ENCODE results near the gene RPRD2.
"Not testable (repeated sequence)": the region's sequence is repeated elsewhere in the genome, so short reads cannot be mapped to it uniquely, and the experiment has no call there.

The RPRD2 gene

DNA sequence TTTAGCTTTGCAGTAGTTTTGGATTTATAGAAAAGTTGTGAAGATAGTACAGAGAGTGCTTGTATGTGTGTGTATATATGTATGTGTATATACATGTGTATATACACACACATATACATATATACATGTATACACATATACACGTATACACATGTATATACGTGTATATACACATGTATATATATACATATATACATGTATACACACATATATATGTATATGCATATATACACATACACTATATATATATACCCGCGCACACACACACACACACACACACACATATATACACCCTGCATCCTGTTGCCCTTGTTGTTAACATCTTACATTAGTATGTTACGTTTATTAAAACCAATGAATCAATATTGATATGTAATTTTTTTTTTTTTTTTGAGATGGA is 24.3 kb downstream of the RPRD2 start:
- TF ChIP-seq, protein P1, sequence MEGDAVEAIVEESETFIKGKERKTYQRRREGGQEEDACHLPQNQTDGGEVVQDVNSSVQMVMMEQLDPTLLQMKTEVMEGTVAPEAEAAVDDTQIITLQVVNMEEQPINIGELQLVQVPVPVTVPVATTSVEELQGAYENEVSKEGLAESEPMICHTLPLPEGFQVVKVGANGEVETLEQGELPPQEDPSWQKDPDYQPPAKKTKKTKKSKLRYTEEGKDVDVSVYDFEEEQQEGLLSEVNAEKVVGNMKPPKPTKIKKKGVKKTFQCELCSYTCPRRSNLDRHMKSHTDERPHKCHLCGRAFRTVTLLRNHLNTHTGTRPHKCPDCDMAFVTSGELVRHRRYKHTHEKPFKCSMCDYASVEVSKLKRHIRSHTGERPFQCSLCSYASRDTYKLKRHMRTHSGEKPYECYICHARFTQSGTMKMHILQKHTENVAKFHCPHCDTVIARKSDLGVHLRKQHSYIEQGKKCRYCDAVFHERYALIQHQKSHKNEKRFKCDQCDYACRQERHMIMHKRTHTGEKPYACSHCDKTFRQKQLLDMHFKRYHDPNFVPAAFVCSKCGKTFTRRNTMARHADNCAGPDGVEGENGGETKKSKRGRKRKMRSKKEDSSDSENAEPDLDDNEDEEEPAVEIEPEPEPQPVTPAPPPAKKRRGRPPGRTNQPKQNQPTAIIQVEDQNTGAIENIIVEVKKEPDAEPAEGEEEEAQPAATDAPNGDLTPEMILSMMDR (conservative IDR thresholded peaks at IDR 0.05; ENCODE audit: low read depth): no peak
- H3K27ac ChIP-seq: no peak overlapping the region
- DNase-seq (ENCODE audit: low spot score): no peak
- CTCF ChIA-PET: no interaction called here
- POLR2A ChIA-PET (ENCODE audit: low non-redundant PET): no interaction called here

DNA sequence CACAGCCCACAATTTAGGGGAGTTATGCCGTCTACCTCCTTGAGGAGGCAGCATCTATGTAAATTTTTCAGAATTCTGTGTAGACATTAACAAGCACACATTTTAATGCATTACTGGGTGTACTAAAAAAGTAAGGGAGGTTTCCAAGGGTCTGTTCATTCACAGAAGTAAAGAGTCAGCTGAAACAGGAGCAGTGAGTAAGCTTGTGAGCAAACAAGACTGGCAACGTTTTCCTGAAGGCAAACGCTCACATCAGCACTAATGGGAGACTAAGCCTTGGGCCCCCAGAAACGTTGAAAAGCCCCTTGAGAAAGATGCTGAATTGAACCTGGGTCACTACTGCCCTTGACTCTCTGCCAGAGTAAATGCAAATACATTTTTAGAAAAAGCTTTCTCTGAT is 25.7 kb downstream of the RPRD2 start:
- CTCF ChIA-PET: interaction anchor here (0.7 kb wide), 1 partner anchor 34 kb away, joined by 5 read pairs; no protein-coding TSS in a partner anchor
- TF ChIP-seq, protein P1 (conservative IDR thresholded peaks at IDR 0.05; ENCODE audit: low read depth): no peak
- POLR2A ChIA-PET (ENCODE audit: low non-redundant PET): no interaction called here
- no peak overlapping the region for H3K27ac ChIP-seq
- DNase-seq (ENCODE audit: low spot score): no peak

DNA sequence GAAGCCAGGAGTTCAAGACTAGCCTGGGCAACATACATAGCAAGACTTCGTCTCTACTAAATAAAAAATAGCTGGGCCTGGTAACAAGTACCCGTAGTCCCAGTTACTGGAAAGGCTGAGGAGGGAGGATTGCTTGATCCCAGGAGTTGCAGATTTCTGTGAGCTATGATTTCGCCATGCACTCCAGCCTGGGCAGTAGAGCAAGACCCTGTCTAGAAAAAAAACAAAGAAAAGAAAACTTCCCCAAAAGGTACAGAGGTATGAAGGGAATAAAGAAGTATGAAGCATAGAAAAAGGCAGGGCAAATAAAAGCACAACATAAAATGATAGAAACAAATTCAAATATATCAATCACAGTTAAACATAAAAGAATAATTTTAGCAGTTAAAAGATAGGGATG is 28.7 kb downstream of the RPRD2 start:
- no peak for DNase-seq (ENCODE audit: low spot score)
- TF ChIP-seq, protein P1 (conservative IDR thresholded peaks at IDR 0.05; ENCODE audit: low read depth): no peak
- no peak overlapping the region for H3K27ac ChIP-seq
- CTCF ChIA-PET: no interaction called here
- POLR2A ChIA-PET (ENCODE audit: low non-redundant PET): no interaction called here

DNA sequence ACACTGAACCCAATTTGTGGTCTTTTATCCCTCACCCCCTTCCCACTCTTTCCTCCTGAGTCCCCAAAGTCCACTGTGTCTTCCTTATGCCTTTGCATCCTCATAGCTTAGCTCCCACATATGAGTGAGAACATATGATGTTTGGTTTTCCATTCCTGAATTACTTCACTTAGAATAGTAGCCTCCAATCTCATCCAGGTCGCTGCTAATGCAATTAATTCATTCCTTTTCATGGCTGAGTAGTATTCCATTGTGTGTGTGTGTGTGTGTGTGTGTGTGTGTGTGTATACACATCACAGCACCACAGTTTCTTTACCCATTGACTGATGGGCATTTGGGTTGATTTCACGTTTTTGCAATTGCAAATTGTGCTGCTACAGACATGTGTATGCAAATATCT is 31.2 kb downstream of the RPRD2 start:
- POLR2A ChIA-PET (ENCODE audit: low non-redundant PET): not testable (repeated sequence)

DNA sequence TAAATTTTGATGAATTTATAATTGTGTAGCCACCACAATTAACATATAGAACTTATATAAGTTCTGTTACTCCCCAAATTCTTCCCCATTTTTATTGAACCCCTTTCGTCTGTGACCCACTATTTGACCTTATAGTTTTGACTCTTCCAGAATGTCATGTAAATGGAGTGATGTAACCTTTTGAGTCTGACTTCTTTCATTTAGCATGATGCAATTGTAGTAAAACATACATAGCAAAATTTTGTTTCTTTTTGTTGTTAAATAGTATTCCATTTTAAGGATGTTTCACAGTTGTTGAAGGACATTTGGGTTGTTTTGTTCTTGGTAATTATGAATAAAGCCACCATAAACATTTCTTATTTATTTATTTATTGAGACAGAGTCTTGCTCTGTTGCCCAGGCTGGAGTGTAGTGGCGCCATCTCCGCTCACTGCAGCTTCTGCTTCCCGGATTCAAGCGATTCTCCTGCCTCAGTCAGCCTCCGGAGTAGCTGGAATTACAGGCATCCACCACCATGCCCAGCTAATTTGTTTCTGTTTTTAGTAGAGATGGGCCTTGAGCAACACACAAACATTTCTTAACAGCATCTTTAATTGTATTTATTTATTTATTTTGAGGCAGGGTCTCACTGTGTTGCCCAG is 33.6 kb downstream of the RPRD2 start:
- TF ChIP-seq, protein P1 (conservative IDR thresholded peaks at IDR 0.05; ENCODE audit: low read depth): no peak
- no peak overlapping the region for H3K27ac ChIP-seq
- DNase-seq (ENCODE audit: low spot score): no peak
- ChIA-PET POLR2A (ENCODE audit: low non-redundant PET) (no interaction called here), CTCF (no interaction called here)

More for the DNA sequence above, 31.2 kb downstream of the RPRD2 start:
- H3K27ac ChIP-seq; DNase-seq (ENCODE audit: low spot score); CTCF ChIA-PET: not testable (repeated sequence)

DNA sequence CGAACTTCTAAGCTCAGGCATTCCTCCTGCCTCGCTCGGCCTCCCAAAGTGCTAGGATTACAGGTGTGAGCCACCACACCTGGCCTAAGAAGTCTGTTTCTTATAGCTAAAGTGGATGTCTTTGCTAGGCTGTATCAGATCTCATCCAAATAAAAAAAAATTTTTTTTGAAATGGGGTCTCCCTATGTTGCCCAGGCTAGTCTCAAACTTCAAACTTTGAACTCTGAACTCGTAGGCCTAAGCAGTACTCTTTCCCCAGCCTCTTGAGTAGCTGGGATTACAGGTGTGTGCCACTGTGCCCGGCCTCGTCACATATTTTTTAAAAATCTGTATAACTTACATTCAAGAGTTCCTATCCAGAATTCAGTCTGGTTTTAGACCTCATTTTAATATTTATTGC is 40.5 kb downstream of the RPRD2 start:
- POLR2A ChIA-PET (ENCODE audit: low non-redundant PET): no interaction called here
- CTCF ChIA-PET: interaction anchor here (0.6 to 1.0 kb wide), 2 partner anchors 27 to 34 kb away, joined by 3 read pairs; no protein-coding TSS in a partner anchor
- no peak overlapping the region for H3K27ac ChIP-seq
- DNase-seq (ENCODE audit: low spot score): no peak
- TF ChIP-seq, protein P1 (conservative IDR thresholded peaks at IDR 0.05; ENCODE audit: low read depth): no peak

DNA sequence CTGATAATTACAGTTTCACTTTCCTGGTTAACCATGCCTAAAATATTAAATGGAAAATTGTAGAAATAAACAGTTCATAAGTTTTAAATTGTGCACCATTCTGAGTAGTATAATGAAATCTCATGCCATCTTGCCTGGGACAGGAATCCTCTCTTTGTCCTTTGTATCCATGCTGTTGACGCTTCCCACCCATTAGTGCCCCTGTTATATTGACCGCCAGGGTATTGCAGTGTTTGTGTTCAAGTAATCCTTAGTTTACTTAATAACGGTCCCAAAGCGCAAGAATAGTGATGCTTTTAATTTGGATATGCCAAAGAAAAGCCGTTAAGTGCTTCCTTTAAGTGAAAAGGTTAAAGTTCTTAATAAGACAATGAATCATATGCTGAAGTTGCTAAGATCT is 41.7 kb downstream of the RPRD2 start:
- TF ChIP-seq, protein P1 (conservative IDR thresholded peaks at IDR 0.05; ENCODE audit: low read depth): no peak
- DNase-seq (ENCODE audit: low spot score): no peak
- POLR2A ChIA-PET (ENCODE audit: low non-redundant PET): no interaction called here
- no peak overlapping the region for H3K27ac ChIP-seq
- CTCF ChIA-PET: no interaction called here

Data from RWPE1 (cell line).